ENCODE data around the gene FAM135A.

DNA sequence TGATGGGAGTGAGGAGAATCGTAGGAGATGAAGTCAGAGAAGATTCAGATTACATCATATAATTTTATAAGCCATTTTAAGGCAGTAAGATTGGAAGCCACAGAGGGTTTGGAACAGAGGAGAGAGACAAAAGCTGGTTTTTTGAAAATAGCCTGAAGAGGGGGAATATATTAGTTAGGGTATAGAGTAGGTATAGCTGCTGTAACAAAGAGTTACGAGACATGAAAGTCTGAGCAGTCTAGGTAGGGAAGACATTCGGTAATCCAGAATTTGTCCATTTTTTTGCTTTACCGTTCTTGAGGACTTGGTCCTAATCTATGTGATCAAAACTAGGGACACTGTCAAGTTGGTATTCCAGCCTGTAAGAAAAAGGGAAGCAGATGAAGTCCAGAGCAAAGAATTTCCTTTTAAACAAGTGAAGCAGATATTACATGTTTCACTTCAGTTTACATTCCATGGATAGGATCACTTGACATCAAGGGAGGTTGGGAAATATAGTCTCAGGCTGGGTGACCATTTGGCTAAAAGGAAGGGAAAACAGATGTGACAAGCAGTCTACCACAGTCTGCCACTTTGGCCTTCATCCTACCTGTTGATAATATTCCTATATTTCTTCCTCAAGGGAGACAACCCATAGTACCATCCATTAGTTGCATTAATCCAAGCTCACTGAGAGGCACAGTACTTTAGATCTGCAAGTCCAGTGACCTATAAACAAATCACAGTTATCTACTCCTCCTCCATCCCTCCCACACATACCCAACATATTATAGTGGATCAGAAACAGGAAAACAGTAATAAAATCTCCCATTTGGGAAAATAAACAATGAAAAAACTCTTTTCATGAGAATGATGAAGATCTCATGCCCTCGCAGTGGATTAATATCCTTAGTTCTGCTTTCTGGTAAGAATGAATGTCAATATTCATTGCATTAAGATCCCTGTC is 10.2 kb downstream of the FAM135A start:
- no peak for TF ChIP-seq POLR2AphosphoS5 (IDR thresholded peaks at IDR 0.05; ENCODE audit: low read depth, low read length)
- TF ChIP-seq, protein P1, sequence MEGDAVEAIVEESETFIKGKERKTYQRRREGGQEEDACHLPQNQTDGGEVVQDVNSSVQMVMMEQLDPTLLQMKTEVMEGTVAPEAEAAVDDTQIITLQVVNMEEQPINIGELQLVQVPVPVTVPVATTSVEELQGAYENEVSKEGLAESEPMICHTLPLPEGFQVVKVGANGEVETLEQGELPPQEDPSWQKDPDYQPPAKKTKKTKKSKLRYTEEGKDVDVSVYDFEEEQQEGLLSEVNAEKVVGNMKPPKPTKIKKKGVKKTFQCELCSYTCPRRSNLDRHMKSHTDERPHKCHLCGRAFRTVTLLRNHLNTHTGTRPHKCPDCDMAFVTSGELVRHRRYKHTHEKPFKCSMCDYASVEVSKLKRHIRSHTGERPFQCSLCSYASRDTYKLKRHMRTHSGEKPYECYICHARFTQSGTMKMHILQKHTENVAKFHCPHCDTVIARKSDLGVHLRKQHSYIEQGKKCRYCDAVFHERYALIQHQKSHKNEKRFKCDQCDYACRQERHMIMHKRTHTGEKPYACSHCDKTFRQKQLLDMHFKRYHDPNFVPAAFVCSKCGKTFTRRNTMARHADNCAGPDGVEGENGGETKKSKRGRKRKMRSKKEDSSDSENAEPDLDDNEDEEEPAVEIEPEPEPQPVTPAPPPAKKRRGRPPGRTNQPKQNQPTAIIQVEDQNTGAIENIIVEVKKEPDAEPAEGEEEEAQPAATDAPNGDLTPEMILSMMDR (IDR thresholded peaks at IDR 0.05) = no peak
- TF ChIP-seq SIN3A (IDR thresholded peaks at IDR 0.05; ENCODE audit: borderline replicate concordance, insufficient read depth, low read depth, low read length) = no peak
- TF ChIP-seq, protein P2, sequence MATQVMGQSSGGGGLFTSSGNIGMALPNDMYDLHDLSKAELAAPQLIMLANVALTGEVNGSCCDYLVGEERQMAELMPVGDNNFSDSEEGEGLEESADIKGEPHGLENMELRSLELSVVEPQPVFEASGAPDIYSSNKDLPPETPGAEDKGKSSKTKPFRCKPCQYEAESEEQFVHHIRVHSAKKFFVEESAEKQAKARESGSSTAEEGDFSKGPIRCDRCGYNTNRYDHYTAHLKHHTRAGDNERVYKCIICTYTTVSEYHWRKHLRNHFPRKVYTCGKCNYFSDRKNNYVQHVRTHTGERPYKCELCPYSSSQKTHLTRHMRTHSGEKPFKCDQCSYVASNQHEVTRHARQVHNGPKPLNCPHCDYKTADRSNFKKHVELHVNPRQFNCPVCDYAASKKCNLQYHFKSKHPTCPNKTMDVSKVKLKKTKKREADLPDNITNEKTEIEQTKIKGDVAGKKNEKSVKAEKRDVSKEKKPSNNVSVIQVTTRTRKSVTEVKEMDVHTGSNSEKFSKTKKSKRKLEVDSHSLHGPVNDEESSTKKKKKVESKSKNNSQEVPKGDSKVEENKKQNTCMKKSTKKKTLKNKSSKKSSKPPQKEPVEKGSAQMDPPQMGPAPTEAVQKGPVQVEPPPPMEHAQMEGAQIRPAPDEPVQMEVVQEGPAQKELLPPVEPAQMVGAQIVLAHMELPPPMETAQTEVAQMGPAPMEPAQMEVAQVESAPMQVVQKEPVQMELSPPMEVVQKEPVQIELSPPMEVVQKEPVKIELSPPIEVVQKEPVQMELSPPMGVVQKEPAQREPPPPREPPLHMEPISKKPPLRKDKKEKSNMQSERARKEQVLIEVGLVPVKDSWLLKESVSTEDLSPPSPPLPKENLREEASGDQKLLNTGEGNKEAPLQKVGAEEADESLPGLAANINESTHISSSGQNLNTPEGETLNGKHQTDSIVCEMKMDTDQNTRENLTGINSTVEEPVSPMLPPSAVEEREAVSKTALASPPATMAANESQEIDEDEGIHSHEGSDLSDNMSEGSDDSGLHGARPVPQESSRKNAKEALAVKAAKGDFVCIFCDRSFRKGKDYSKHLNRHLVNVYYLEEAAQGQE (IDR thresholded peaks at IDR 0.05; ENCODE audit: insufficient read depth in 1 of 2, low read depth in 2 of 2, low read length in 1 of 2) = no peak
- TF ChIP-seq TCF7L2 (IDR thresholded peaks at IDR 0.05; ENCODE audit: low read depth, low read length) = no peak

Data from Panc1 (cell line).